ENCODE data around the gene PHACTR1.
"Not testable (repeated sequence)": the region's sequence is repeated elsewhere in the genome, so short reads cannot be mapped to it uniquely, and the experiment has no call there.

PHACTR1 gene

DNA sequence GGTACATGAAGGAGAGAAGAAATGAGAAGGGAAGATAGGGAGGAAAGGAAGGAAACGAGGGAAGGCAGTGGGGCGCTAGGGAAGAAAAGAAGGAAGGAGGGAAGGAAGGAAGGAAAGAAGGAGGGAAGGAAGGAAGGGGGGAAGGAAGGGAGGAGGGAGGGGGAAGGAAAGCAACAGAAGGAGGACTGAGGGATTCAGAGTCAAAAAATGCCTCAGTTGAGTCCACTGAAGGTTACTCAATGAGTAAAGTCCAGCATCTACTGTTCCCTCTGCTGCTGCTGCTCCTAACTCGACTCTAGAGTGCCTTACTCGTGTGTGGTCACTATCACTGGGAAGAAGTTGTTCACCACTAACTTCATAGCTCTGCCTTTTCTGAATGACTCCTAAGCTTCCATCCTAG is 33.8 kb downstream of the PHACTR1 start:
- DNase-seq, result no peak

DNA sequence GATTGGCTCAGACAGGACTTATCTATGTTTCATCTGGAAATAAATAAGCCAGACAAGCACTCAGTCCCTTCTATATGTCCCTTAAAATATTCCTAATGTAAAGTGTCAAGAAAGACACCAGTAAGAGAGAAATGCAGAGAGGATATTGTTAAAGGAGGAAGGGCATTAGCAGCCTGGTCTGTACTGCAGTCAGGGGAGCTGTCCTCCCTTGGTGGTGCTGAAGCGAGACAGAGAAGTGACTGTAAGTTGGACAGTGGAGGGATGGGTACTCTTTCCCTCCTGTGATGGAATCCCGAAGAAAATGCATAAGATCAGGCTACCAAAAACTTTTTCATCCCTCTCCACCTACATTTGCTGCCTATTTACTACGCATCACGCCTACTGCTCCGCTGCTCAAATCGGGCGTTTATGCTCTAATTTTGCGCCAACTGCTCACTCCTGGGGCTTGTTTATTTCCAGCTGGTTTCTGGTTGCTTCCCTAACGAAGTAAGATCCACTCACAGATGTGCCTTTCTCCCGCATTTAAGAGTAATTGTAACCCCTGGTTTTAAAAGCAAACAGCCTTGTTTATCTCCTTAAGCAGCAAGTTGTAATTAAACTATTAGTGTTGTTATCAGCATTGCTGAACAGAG is 35.2 kb downstream of the PHACTR1 start:
- DNase-seq, result no peak

DNA sequence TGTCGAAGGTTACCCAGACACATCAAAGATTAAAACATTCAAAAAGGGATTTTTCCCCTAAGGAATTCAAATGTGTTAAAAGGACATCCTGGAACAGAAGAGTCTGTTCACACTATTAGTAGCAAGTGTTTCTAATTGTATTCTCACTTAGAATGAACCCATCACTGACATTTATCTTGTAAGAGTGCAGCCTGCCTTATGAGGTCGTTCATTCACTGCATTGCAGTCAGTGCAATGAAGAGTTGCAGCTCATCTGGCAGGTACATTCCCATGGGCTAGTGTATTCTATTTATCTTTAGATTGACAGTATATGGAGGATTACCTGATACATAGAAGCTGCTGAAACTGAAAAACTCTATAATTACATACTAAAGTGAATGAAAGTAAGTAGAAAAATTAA is 36.5 kb downstream of the PHACTR1 start:
- DNase-seq, result no peak

DNA sequence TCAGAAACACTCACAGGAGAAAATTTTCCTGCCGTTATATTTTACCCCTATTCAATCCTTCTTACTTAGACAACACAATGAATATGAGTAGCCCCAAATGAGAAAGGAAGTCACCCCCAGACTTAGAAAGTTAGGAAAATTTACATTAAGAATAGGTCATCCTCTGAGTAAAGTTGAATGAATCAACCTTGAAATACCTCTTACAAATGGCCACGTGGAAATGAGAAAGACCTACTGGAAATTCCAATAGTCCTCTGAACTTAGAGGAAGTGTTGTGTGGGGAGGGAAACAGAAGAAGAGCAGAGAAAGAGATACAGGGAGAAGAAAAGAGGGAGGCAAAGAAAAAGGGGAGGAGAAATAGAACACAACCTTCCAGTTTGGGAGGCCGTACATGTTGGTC is 43.7 kb downstream of the PHACTR1 start:
- DNase-seq, result no peak

DNA sequence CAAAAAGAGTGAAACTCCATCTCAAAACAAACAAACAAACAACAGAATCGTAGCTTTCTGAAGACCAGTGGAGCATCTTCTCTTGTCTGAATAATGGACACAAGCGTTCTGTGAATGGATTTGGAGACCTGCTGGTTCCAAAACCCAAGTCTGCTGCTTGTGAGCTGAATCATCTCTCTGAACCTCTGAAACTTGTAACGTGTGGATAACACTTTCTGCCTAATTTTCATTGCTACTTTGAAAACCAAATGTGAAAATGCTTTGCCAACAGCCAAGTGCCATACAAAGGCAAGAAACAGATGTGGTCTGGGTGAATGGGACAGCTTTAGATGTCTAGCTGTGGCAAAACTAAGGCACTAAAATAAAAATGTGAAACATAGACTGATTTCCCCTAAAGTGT is 44.3 kb downstream of the PHACTR1 start:
- no peak for DNase-seq

DNA sequence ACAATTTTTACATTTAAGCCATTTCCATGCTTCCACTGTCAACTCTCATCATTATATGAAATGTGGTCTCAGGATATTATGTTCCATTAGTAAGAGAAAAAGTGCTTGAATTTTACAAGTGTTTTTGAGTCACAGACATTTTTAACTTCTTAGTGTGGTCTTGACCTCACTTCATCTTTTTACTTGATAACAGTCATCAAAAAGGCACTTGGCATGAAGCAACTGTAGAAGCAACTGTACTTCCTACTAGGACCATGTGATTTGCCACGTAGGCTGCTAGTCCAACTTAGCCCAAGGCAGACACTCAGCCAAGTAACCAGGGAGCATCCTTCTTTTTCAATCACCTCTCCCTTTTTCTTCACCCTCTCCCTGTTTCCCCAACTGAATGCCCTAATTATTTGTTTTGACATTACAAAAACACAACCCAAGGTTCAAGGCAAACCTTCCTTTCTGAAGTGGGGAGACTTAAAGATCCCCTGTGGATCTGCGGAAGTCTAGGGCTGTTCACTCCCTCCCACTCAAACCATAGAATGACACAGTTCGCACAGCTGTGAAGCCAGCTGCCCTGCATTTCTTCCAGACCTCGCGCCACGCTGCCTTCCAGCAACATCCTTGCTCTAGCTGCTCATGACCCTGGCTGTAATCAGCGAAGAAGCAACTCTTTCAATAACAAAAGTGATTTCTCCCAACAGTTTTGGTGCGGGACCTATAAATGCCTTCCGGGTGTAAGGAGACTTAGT is 45.0 kb downstream of the PHACTR1 start:
- no peak for DNase-seq

DNA sequence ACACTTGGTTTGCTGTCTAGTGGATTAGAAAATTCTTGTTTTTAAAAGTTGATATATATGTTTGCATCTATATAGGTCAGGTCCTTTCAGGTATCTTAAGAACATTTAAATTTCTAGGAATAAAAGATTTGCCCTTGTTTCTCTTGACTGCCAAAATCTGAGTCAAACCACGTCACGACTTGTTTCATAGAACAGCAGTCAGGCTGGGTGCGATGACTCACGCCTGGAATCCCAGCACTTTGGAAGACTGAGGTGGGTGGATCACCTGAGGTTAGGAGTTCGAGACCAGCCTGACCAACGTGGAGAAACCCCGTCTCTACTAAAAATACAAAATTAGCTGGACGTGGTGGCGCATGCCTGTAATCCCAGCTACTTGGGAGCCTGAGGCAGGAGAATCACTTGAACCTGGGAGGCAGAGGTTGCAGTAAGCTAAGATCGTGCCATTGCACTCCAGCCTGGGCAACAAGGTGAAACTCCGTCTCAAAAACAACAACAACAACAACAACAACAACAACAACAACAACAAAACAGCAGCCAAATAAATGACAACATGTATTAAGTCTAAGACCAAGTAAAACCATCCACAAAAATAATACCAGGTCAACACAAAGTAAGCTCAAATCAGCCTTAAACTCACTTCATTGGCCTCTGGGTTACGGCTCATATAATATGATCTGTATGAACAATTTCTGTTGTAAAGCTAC is 46.3 kb downstream of the PHACTR1 start:
- not testable (repeated sequence) for DNase-seq

DNA sequence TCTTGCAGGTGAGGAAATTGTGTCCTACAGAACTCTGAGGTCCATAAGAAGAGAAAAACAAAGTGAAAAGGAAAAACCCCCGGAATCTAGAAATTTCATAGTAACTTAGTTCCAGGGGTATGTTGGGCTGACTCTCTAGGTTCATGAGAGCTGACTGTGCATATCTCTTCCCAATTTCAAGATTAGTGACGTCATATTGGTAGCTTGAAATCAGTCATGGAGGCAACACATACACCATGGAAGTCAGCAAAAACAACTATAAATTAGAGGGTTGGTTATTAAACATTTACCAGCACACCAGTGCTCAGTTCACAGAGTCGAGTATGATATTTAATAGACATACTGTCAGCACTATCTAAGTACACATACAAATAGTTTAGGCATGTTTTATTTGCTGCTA is 49.8 kb downstream of the PHACTR1 start:
- DNase-seq, result no peak

DNA sequence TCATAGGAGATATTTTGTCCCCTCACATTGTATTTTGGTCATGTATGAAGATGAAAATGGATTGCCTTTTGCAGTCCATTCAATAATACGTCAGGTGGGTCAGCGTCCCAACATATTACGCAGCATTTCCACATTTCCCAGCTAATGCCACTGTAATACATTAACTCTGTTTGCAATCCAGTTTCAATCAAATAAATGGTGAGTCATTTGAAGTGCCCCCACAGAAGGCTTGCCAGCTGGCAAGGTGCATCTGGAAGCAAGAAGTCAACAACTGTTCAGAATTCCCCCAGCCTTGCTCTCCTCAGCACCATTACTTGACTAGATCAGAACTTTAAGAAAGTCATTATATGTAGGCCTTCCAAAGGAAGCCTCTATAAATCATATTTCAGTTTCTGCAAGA is 50.4 kb downstream of the PHACTR1 start:
- no peak for DNase-seq

DNA sequence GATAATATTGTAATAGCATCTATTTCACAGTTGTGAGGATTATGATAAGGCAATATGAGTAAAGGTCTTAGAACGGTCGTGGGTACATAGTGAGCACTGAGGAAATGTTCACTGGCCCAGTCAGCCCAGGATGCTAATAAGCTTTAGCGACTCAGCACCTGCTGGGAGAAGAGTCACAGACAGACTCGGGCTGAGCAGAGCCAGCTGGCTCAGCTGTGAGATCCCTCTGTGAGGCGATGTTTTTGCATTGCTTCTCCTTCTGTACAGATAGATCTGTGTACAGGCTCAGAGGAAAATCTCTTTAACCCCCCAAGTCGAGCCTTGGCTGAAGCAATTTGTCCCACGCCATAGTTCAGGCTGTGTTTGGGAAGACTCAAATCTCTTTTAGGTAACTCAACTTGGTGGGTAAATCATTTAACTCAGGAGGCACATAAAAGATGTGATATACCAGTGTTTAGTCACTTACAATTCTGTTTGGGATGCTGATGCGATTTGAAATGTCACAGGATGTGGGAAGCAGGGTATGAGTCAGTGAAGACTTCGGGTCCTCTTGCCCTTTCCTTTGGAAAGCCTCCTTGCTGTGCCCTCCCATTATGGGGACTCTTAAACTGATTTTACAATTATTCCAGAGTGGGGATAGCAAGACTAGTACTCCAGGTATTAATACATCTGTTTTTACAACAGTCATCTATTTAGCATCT is 53.1 kb downstream of the PHACTR1 start:
- no peak for DNase-seq

DNA sequence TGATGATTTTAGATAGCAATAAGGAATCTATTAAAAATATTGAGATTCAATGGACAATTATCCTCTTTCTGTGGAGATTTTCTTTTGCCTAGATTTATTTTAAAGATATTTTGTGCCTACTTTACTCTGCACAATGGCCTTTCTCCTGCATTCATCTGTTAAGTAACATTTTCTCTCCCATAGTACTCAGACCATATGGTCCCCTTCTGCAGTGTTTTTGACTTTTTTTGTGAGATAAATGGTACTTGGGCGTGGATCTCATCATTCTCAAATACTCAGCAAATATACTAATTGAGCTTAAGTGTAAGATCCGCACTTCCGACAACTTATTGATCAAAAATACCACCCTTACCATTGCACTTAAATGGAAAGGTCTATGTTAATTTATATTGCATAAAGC is 55.8 kb downstream of the PHACTR1 start:
- no peak for DNase-seq

DNA sequence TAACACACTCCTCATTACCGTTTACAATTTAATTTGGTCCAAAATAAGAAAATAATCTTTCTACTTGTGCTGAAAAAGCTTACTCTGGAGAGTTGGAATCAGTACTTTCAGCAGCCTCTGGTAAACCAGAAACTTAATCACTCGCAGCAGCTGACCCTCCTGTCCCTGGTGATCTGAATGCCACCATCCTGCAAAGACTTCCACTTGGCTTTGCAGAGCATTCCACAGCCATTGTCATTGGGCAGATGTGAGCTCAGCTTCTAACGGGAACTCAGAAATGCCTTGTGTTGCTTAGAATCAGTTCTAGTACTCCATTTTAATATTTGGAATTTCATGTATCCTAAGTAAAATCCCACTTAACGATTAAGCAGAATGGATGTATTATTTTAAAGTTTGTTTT is 59.7 kb downstream of the PHACTR1 start:
- no peak for DNase-seq

DNA sequence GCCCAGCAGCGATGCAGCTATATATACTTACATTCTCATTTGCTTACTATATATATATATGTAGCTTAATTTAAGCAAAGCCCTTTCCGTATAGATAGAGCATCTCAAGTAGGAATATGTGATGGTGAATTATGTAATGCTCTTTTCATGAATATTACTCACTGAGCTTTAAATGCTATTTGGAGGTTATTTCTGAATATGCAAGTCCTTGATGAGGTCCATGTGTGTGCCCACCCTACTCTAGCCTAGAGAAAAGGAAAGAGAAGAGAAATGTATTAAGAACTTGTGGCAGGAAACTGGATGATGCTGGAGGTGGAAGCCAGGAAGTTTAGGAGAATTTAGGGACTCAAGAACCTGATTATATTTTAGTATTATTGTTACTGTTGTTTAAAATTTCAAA is 63.2 kb downstream of the PHACTR1 start:
- no peak for DNase-seq

DNA sequence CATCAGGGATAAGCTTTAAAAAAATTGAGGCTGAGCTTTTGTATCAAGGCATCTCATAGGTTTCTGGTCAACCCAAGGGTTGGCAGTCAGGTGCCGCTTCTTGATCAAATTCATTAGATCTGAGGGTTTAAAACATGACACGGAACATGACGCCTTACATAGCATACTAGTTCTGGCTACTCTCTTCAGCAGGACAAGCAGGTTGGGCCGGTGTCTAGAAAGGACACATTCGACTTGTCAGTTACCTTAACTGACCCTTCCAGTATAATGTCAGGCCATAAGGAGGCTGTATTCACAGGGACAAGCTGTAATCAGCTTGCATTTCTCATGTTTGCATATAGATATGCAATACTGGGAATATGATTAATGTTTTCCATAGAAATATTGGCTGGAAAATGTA is 65.6 kb downstream of the PHACTR1 start:
- DNase-seq, result no peak

DNA sequence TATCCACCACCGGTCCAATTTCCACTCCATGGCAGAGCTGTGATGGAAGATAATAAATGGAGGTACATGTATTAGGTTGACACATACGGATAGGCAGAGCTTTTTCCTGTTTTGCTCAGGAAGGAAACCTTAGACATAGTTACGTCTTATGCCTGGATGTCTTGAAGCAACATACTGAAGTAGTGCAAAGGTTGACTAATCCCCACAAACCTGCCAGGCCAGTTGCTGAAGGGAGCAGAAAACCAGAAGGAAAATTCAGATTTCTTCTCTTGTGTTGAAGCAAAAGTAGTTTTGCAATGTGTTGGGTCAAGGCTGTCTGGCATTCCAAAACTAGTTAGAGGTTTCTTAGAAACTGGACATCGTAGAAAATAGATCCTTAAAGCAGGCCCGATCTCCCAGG is 68.7 kb downstream of the PHACTR1 start:
- DNase-seq, result no peak

DNA sequence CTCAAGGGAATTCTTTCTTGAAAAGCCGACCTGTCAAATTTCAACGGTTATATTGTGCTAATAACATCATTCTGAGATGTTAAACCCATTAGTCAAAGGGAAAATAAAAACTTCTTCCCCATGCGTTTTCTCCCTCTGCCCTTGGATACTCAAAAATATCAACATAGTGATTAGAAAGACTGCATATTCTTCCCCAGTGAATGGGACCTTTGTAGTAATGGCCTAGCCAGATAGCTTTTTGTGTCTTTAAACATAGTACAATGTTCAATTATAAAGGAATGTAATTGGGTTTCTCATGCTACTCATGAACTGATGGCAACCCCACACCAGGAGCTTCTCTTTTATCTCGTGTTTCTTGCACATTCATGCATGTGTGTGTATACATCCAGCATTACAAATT is 69.4 kb downstream of the PHACTR1 start:
- no peak for DNase-seq

DNA sequence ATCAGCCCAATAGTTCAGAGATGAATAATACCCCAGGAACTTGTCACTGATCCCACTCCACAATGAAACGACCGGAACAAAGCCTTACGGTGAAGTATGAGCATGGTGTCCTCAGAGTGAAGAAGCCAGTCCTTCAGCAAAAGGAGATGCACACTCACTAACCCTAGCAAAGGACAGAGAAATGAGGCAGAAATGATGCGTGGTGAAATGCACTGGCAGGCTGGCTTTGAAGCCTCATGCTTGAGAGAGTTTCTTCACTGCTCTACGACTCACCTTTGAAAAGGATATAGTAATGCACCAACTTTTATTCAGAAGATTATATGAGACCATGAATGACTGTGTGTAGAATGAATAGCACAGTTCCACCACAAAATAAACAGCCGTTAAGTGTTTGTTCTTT is 74.8 kb downstream of the PHACTR1 start:
- DNase-seq, result no peak

DNA sequence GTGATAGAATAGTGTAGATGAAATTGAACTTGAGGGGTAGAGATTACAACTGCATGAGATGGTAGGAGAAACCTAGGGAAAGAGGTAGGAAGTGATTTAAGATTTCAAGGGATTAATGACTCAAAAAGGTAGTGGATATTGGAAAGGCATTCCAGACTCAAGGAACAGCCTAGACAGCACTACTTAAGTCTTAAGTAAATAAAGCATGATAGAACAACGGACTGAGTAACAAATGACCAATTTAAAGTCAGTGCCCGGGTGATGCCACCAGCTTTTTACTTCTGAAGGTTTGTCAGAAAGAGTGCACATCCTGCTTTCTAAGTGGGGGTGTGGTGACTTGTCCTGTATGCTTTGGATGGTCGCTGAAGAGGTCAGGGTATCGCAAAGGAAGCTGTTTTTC is 81.8 kb downstream of the PHACTR1 start:
- no peak for DNase-seq

DNA sequence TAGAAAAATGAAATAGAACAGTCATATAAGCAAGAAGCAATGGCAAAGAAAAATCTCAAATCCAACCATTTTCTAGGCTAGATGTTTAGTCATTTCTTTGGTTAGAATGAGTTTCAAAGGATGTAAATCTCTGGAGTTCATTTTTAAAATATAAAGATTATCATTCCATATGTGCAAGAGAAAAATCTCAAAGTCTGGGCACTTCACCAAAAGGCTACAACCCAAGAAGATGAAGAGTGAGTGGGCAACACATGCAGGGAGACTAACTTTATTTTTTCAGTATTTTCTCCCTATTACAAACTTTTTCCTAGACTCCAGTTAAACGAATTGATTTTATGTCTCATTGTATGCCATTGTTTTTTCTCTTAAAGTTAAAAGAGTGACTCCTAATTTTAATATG is 83.6 kb downstream of the PHACTR1 start:
- DNase-seq, result no peak

DNA sequence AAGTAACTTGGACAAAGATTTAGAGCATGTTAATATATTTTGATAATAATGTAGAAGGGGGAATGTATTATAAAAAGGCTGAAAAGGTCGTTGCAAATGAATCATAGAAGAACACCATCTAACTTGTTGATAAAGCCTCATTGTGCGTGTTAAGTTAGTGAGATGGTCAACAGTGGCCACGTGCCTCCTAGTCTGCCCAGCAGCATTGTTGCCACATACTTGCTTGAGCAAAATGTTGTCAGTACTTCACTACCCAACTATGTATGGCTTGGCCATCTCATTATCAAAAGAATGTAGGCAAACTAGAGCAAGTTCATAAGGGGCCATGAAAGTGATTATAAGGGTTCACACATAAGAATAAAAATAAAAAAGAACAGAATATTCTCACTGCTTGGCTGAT is 84.6 kb downstream of the PHACTR1 start:
- no peak for DNase-seq

DNA sequence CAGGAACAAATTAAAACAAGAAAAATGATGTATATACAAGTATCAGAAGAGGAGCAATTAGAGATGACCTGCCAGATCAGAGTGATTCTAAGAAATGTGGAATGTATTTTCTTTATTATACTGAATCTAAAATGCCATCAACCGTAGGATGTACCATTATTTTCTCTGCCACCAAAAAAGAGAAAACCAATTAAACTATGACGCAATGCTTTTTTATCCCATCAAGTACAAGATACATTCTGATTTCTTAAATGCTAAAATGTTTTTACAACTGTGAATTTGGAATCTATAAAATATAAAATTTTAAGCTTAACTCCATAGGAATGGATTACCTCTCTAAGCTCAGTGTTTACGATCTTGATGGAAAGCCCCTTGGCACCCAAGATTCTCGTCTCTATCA is 85.9 kb downstream of the PHACTR1 start:
- no peak for DNase-seq

DNA sequence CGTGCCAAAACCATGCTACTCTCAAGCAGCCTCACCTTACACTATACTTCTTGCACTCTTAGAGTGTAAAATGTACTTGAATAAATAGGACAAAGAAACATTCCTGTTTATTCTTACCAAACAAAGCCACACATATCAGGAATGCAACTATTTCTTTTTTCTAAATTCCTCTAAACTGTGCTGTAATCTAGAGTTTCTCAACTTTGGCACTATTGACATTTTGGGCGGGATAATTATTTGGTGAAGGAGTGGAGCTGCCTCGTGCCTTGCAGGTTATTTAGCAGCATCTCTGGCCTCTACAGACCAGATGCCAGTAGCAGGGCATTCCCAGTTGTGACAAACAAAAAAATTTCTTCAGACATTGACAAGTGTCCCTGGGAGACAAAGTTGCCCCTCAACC is 86.9 kb downstream of the PHACTR1 start:
- no peak for DNase-seq

DNA sequence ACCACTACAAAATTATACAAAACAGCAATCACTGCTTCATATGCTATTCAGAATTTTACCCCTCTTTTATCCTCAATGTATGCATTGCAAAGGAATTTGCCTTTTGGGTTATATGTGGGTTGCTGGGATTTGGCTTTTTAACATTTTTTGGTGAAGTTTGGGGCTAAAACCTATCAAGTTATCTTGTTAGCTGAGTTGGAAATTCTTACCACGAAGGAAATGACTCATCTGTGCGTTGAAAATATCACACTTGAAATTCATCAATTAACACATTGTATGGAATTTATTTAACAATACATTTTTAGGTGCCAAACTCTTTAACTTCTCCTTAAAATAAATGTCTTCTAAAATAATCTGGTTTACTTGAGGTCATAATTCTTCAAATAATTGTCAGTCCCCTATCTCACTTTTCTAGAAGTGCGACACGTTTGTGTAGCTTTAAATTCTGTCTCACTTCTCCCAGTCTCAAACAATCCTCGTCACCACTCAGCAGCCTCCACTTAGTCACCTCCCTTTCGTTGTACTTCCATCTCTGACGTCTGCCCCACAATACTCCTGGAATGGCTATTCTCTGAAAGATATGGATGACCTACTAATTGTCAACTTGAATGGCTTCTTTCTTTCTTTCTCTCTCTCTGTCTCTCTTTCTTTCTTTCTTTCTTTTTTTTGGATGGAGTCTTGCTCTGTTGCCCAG is 88.5 kb downstream of the PHACTR1 start:
- DNase-seq, result no peak

Data from NCI-H187 treated with DMSO at 0.1 percent for 48 hours (cell line).